ENCODE data around the gene CLRN2. TPM values are rescaled to one million over a fixed set of nuclear protein-coding genes. Genes with fewer than 3 reads are reported as not detected.

Gene CLRN2
- total RNA-seq, 1 experiment from 2014 or later: not detected

- no peak overlapping the region for H3K27ac ChIP-seq (ENCODE audit: insufficient read length, low read depth, low read length)
Observed at GRCh38 chr4:17482716-17483115, 32.2 kb upstream of the CLRN2 start.

More at GRCh38 chr4:17482716-17483115, 32.2 kb upstream of the CLRN2 start:
- H2AK5ac ChIP-seq (ENCODE audit: insufficient read length, low read length): no peak overlapping the region
- no peak overlapping the region for H3K9ac ChIP-seq (ENCODE audit: extremely low read depth, insufficient read length, low read length)
- no peak overlapping the region for H2BK20ac ChIP-seq (ENCODE audit: low read depth, low read length, poor library complexity, severe bottlenecking)
- no peak overlapping the region for H4K5ac ChIP-seq (ENCODE audit: insufficient read length, low read depth, low read length)
- H3K4me1 ChIP-seq (ENCODE audit: insufficient read depth, low read length): no peaks in the 10 kb centered on the region
- H3K4me2 ChIP-seq (ENCODE audit: insufficient read depth, insufficient read length, low read length): no peak overlapping the region
- H3K9me3 ChIP-seq (ENCODE audit: control insufficient read depth, low read depth, low read length): no peaks in the 10 kb centered on the region
- TF ChIP-seq CTCF (conservative IDR thresholded peaks at IDR 0.05): no peak
- H4K91ac ChIP-seq (ENCODE audit: insufficient read length, low read depth, low read length): no peak overlapping the region
- no peak overlapping the region for H2BK12ac ChIP-seq (ENCODE audit: insufficient read length, low read depth, low read length)
- Mint-ChIP-seq H3K36me3 (ENCODE audit: insufficient read depth in 1 of 3, low read depth in 3 of 3) (peaks cover 0 to 17% (median 12%) of the 10 kb centered on the region in 3 experiments; a peak in 5 of 7 replicates), H3K27ac (no peak overlapping the region), H3K4me3 (no peak overlapping the region), H3K9me3 (no peaks in the 10 kb centered on the region), H3K27me3 (ENCODE audit: low read depth) (no peaks in the 10 kb centered on the region), H3K4me1 (no peaks in the 10 kb centered on the region)
- no peaks in the 10 kb centered on the region for H3K23me2 ChIP-seq (ENCODE audit: insufficient read length, low read depth, low read length, poor library complexity, severe bottlenecking)
- no peak overlapping the region for H3K56ac ChIP-seq (ENCODE audit: insufficient read length, low read depth, low read length)
- H3K18ac ChIP-seq (ENCODE audit: insufficient read length, low read depth, low read length): no peak overlapping the region
- H3K79me2 ChIP-seq (ENCODE audit: insufficient read depth, low read length): no peaks in the 10 kb centered on the region
- no peak overlapping the region for H3K14ac ChIP-seq (ENCODE audit: insufficient read depth, low read length)
- no peak overlapping the region for H3T11ph ChIP-seq (ENCODE audit: low read length)
- no peak overlapping the region for H2BK15ac ChIP-seq (ENCODE audit: low read depth, low read length)
- H2BK120ac ChIP-seq (ENCODE audit: low read depth, low read length, poor library complexity, severe bottlenecking): no peak overlapping the region
- H2BK5ac ChIP-seq (ENCODE audit: insufficient read length, low read length): no peak overlapping the region
- H3K23ac ChIP-seq (ENCODE audit: insufficient read length, low read depth, low read length): no peak overlapping the region
- H4K20me1 ChIP-seq (ENCODE audit: control insufficient read depth, insufficient read depth, insufficient read length): no peaks in the 10 kb centered on the region
- WGBS (ENCODE audit: extremely low coverage, insufficient read length, low lambda C conversion rate): no CpG with 5 or more reads among the region's 2 CpGs
- no peaks in the 10 kb centered on the region for H3K27me3 ChIP-seq (ENCODE audit: insufficient read depth, low read length)
- no peaks in the 10 kb centered on the region for H3K79me1 ChIP-seq (ENCODE audit: insufficient read depth, low read depth, low read length, poor library complexity, severe bottlenecking)
- no peak overlapping the region for H4K8ac ChIP-seq (replicated peaks; ENCODE audit: insufficient read length, low read depth, low read length)
- H3K4ac ChIP-seq (ENCODE audit: low read depth, low read length): no peak overlapping the region
- DNase-seq: no peak
- no peak overlapping the region for H2AFZ ChIP-seq (ENCODE audit: low read length)

Measured in H9 (cell line).